Mesenchymal stem cell (in vitro differentiated cells and primary cell): ENCODE results near the gene IKZF1.

ENCODE experiments used
- DNase-seq: peaks from one replicate; pipeline ENCODE4 v3.0.0-alpha.2; 2013
- H2AFZ ChIP-seq: one replicate; pipeline ENCODE4 v1.6.1; 2013; ENCODE audit warnings: low read depth, mild to moderate bottlenecking, control low read depth, inconsistent platforms, low read length, moderate library complexity
- H2AK5ac ChIP-seq: 2 replicates; pipeline ENCODE4 v1.6.1; 2013; ENCODE audit warnings: low read length, moderate library complexity, mild to moderate bottlenecking, inconsistent platforms; ENCODE audit not compliant: severe bottlenecking
- H2BK120ac ChIP-seq: one replicate; pipeline ENCODE4 v1.6.1; 2013; ENCODE audit warnings: low read depth, mild to moderate bottlenecking, inconsistent platforms, low read length, moderate library complexity
- H2BK12ac ChIP-seq, 2 experiments: one replicate each; pipeline ENCODE4 v1.6.1; 2013; ENCODE audit warnings: inconsistent platforms in 2 of 2, low read length in 2 of 2, mild to moderate bottlenecking in 2 of 2, moderate library complexity in 2 of 2, control low read depth in 1 of 2
- H2BK15ac ChIP-seq: one replicate; pipeline ENCODE4 v1.6.1; 2013; ENCODE audit warnings: mild to moderate bottlenecking, low read depth, inconsistent platforms; ENCODE audit not compliant: poor library complexity, severe bottlenecking
- H2BK5ac ChIP-seq: 2 replicates; pipeline ENCODE4 v1.6.1; 2013; ENCODE audit warnings: low read depth, mild to moderate bottlenecking, low read length, control low read depth, inconsistent platforms; ENCODE audit not compliant: poor library complexity, severe bottlenecking
- H3K14ac ChIP-seq, 2 experiments: one replicate each; pipeline ENCODE4 v1.6.1; 2013; ENCODE audit warnings: inconsistent platforms in 2 of 2, low read length in 2 of 2, control low read depth in 1 of 2, mild to moderate bottlenecking in 1 of 2, moderate library complexity in 1 of 2
- H3K18ac ChIP-seq, 2 experiments: one replicate each; pipeline ENCODE4 v1.6.1; 2013; ENCODE audit warnings: inconsistent platforms in 2 of 2, low read length in 2 of 2, control low read depth in 1 of 2, low read depth in 1 of 2, mild to moderate bottlenecking in 1 of 2
- H3K23ac ChIP-seq, 2 experiments: one replicate each; pipeline ENCODE4 v1.6.1; 2013; ENCODE audit warnings: inconsistent platforms in 2 of 2, low read length in 2 of 2, mild to moderate bottlenecking in 2 of 2, moderate library complexity in 2 of 2, control low read depth in 1 of 2
- H3K27ac ChIP-seq: 2 replicates; pipeline ENCODE4 v1.5.1; 2013; ENCODE audit warnings: mild to moderate bottlenecking, moderate library complexity, low read length, control low read depth, inconsistent platforms; ENCODE audit not compliant: poor library complexity, severe bottlenecking
- H3K27me3 ChIP-seq, 2 experiments: 2 replicates each; pipeline versions ENCODE4 v1.6.1 to v1.7.0; 2013; ENCODE audit warnings: low read length in 2 of 2, mild to moderate bottlenecking in 2 of 2, moderate library complexity in 2 of 2, control low read depth in 1 of 2, inconsistent platforms in 1 of 2; ENCODE audit not compliant: control insufficient read depth in 1 of 2, insufficient read depth in 1 of 2
- H3K36me3 ChIP-seq, 2 experiments: 2 replicates each; pipeline versions ENCODE4 v1.6.1 to v1.7.0; 2013; ENCODE audit warnings: low read length in 2 of 2, control low read depth in 1 of 2, inconsistent platforms in 1 of 2, low read depth in 1 of 2, mild to moderate bottlenecking in 1 of 2; ENCODE audit not compliant: insufficient read depth in 2 of 2, control insufficient read depth in 1 of 2
- H3K4ac ChIP-seq, 2 experiments: one replicate each; pipeline ENCODE4 v1.6.1; 2013; ENCODE audit warnings: inconsistent platforms in 2 of 2, low read length in 2 of 2, mild to moderate bottlenecking in 2 of 2, moderate library complexity in 2 of 2, control low read depth in 1 of 2, low read depth in 1 of 2
- H3K4me1 ChIP-seq: 2 replicates; pipeline ENCODE4 v1.6.1; 2013; ENCODE audit warnings: low read depth, low read length, control low read depth; ENCODE audit not compliant: control insufficient read depth, insufficient read depth
- H3K4me2 ChIP-seq: 2 replicates; pipeline ENCODE4 v1.6.1; 2013; ENCODE audit warnings: low read length, mild to moderate bottlenecking, inconsistent platforms; ENCODE audit not compliant: poor library complexity, severe bottlenecking
- H3K4me3 ChIP-seq, 2 experiments: 2 replicates each; pipeline versions ENCODE4 v1.5.1 to v1.7.0; 2013; ENCODE audit warnings: low read length in 2 of 2, mild to moderate bottlenecking in 2 of 2, control low read depth in 1 of 2, low read depth in 1 of 2; ENCODE audit not compliant: insufficient read depth in 1 of 2
- H3K79me1 ChIP-seq: replicated peaks from 2 replicates; pipeline ENCODE4 v1.6.1; 2013; ENCODE audit warnings: mild to moderate bottlenecking, control low read depth, low read length, inconsistent platforms; ENCODE audit not compliant: poor library complexity, severe bottlenecking
- H3K9ac ChIP-seq: 2 replicates; pipeline ENCODE4 v1.7.0; 2013; ENCODE audit warnings: mild to moderate bottlenecking, low read length, moderate library complexity
- H3K9me3 ChIP-seq: 2 replicates; pipeline ENCODE4 v1.7.0; 2013; ENCODE audit warnings: mild to moderate bottlenecking, low read length; ENCODE audit not compliant: control insufficient read depth
- H4K8ac ChIP-seq: one replicate; pipeline ENCODE4 v1.6.1; 2013; ENCODE audit warnings: inconsistent platforms, mild to moderate bottlenecking, low read length, moderate library complexity
- H4K91ac ChIP-seq: one replicate; pipeline ENCODE4 v1.6.1; 2013; ENCODE audit warnings: mild to moderate bottlenecking, low read length, inconsistent platforms
- WGBS: methylation state at CpG from one replicate; pipeline ENCODE4 v1.1.7; 2013; ENCODE audit warnings: mixed read lengths; 5-methylcytosine and 5-hydroxymethylcytosine counted together

The IKZF1 gene

DNA sequence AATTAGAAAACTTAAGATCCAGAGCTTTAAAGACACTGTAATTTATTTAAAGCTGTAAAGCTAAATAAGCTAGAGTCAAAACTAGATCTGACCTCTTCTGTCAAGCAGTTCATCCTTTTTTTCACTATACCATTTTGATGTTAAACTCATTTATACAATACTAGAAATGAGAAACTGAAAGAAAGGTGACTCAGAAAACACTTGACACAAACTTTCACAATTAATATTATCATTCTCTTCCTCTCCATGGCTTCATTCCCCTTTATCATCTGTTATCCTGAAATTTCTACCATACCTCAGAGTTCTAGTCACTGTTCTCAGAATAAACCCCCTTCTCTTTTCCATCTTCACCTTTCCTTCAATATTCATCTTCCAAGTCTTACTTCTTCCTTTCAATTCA is 144.3 kb downstream of the IKZF1 start:
- no peaks in the 10 kb centered on the region for H3K9me3 ChIP-seq
- H3K4me3 ChIP-seq: no peak overlapping the region
- H3K79me1 ChIP-seq: peaks cover 2% of the 10 kb centered on the region
- no peak overlapping the region for H3K14ac ChIP-seq
- no peak overlapping the region for H3K4ac ChIP-seq
- H4K91ac ChIP-seq: no peak overlapping the region
- H2AK5ac ChIP-seq: no peak overlapping the region
- peaks cover 10% of the 10 kb centered on the region for H3K4me1 ChIP-seq
- H3K27ac ChIP-seq: no peak overlapping the region
- no peak overlapping the region for H3K4me2 ChIP-seq
- peaks cover 3 to 7% of the 10 kb centered on the region in 2 experiments for H3K27me3 ChIP-seq
- H3K9ac ChIP-seq: peak overlapping the region; percentile 84
- H3K18ac ChIP-seq: no peak overlapping the region
- no peak overlapping the region for H4K8ac ChIP-seq
- H2BK5ac ChIP-seq: no peak overlapping the region
- peak; percentile 6 for DNase-seq
- peaks cover 0 to 24% of the 10 kb centered on the region in 2 experiments for H3K36me3 ChIP-seq
- H2AFZ ChIP-seq: no peak overlapping the region
- no peak overlapping the region for H2BK15ac ChIP-seq
- H2BK12ac ChIP-seq: no peak overlapping the region
- H2BK120ac ChIP-seq: no peak overlapping the region
- H3K23ac ChIP-seq: no peak overlapping the region

- Histone ChIP-seq H4K91ac (no peak overlapping the region), H2BK12ac (no peak overlapping the region), H2BK15ac (no peak overlapping the region), H3K4me1 (peaks cover 10% of the 10 kb centered on the region), H3K4me2 (peak overlapping the region; percentile 63), H2BK120ac (no peak overlapping the region), H3K23ac (no peak overlapping the region), H3K36me3 (peaks cover 0 to 21% of the 10 kb centered on the region in 2 experiments), H3K79me1 (peaks cover 2% of the 10 kb centered on the region), H3K27me3 (peaks cover 9 to 10% of the 10 kb centered on the region in 2 experiments), H3K14ac (no peak overlapping the region), H3K9me3 (no peaks in the 10 kb centered on the region), H3K27ac (peak overlapping the region; percentile 17), H2AFZ (peak overlapping the region; percentile 49), H3K4me3 (peak overlapping the region; percentile 59 to 88), H3K9ac (peak overlapping the region; percentile 84), H3K18ac (no peak overlapping the region), H3K4ac (no peak overlapping the region), H4K8ac (no peak overlapping the region), H2AK5ac (no peak overlapping the region), H2BK5ac (no peak overlapping the region)
- no peak for DNase-seq
- 22% methylated on average over 5 of the region's 5 CpGs for WGBS
Measured at GRCh38 chr7:50449501-50449880, 145.0 kb downstream of the IKZF1 start.

DNA sequence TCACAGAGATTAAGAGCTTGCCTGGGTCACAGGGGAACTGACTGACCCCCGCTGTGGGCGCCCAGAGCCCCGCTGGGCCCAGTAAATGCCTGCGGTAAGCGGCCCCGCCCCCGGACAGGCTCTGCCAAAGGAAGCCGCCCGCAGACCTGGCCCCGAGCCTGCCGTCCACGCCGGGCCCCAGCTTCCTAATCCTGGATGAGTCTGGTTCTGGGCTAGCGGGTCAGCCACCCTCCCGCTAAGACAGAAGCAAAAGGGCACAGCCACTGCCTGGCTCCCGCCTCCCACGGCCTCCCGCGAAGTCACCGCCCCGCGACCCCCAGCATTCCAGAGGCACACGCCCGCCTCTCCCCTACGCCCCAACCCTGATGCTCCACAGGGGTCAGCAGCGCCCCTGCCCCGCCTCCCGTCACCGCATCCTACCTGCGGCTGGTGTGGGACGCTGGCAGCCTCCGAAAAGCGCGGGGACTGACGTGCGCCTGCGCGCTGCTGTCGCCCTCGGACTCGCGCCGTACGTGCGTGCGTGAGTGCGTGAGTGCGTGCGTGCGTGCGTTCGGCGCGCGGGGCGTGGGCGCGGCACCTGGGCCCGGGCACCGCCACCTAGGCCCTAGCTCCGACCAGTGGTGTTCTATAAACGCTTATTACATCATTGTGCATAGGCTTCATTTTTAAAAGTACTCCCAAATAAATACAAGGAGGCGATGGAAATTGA is 145.5 kb downstream of the IKZF1 start, which contains the start of gene FIGNL1:
Gene FIGNL1 (minus strand): TSS at position 470 of the 709 bp plus-strand sequence. CDS start 3,063 bp downstream, outside the sequence.
- WGBS: 1% methylated on average over 44 of the region's 63 CpGs
- Histone ChIP-seq H3K4me3 (peak within 1 kb of the TSS; percentile 59 to 88), H3K14ac (peak within 1 kb of the TSS in 1 of 2 experiments; percentile 57), H3K9me3 (no peaks in the 10 kb centered on the region), H3K36me3 (peaks cover 0 to 19% of the 10 kb centered on the region in 2 experiments), H2BK5ac (no peak within 1 kb of the TSS), H2BK12ac (peak within 1 kb of the TSS in 1 of 2 experiments; percentile 1), H3K27ac (peak within 1 kb of the TSS; percentile 61), H4K91ac (peak within 1 kb of the TSS; percentile 55), H3K9ac (peak within 1 kb of the TSS; percentile 84), H2AK5ac (no peak within 1 kb of the TSS), H3K23ac (peak within 1 kb of the TSS in 1 of 2 experiments; percentile 46), H4K8ac (peak within 1 kb of the TSS; percentile 99), H2AFZ (peak within 1 kb of the TSS; percentile 49), H2BK120ac (peak within 1 kb of the TSS; percentile 19), H3K27me3 (peaks cover 14 to 16% of the 10 kb centered on the region in 2 experiments), H2BK15ac (no peak within 1 kb of the TSS), H3K4ac (peak within 1 kb of the TSS; percentile 6 to 75), H3K18ac (peak within 1 kb of the TSS; percentile 13 to 95), H3K79me1 (peaks cover 2% of the 10 kb centered on the region), H3K4me1 (peaks cover 10% of the 10 kb centered on the region), H3K4me2 (peak within 1 kb of the TSS; percentile 63)
- DNase-seq: peak; percentile 57

- peak overlapping the region; percentile 6 to 35 for H3K4ac ChIP-seq
- peaks cover 20 to 21% of the 10 kb centered on the region in 2 experiments for H3K27me3 ChIP-seq
- H3K4me1 ChIP-seq: peaks cover 10% of the 10 kb centered on the region
- no peak overlapping the region for H2AK5ac ChIP-seq
- H2AFZ ChIP-seq: peak overlapping the region; percentile 49
- no peak overlapping the region for H3K23ac ChIP-seq
- WGBS: 61% methylated on average over 32 of the region's 32 CpGs
- peak overlapping the region; percentile 99 for H4K8ac ChIP-seq
- H3K14ac ChIP-seq: peak overlapping the region in 1 of 2 experiments; percentile 57
- H3K36me3 ChIP-seq: peaks cover 0 to 13% of the 10 kb centered on the region in 2 experiments
- peak overlapping the region; percentile 55 for H4K91ac ChIP-seq
- H2BK120ac ChIP-seq: no peak overlapping the region
- H2BK15ac ChIP-seq: no peak overlapping the region
- H3K9ac ChIP-seq: peak overlapping the region; percentile 84
- no peak overlapping the region for H2BK12ac ChIP-seq
- H3K18ac ChIP-seq: peak overlapping the region in 1 of 2 experiments; percentile 13
- peak overlapping the region in 1 of 2 experiments; percentile 88 for H3K4me3 ChIP-seq
- H3K4me2 ChIP-seq: peak overlapping the region; percentile 63
- no peaks in the 10 kb centered on the region for H3K9me3 ChIP-seq
- no peak overlapping the region for H3K27ac ChIP-seq
- no peaks in the 10 kb centered on the region for H3K79me1 ChIP-seq
- DNase-seq: no peak
- H2BK5ac ChIP-seq: no peak overlapping the region
Measured at GRCh38 chr7:50450590-50451032, 146.1 kb downstream of the IKZF1 start.
